HG02870 (cell line): Measurements from ENCODE around the gene CBR1.
"Not testable (repeated sequence)": the region's sequence is repeated elsewhere in the genome, so short reads cannot be mapped to it uniquely, and the experiment has no call there.

Source experiments
- ATAC-seq: cut with Tn5 transposase; IDR thresholded peaks from one replicate; pipeline ENCODE4 v1.9.1; 2021; ENCODE audit warnings: mild to moderate bottlenecking, moderate library complexity; ENCODE audit not compliant: unreplicated experiment

Gene CBR1

GRCh38 chr21:36047139-36047538, 22.7 kb upstream of the CBR1 start:
- no peak for ATAC-seq

- no peak for ATAC-seq
Measured at GRCh38 chr21:36048357-36048756, 21.5 kb upstream of the CBR1 start.

- ATAC-seq, result no peak
Measured at GRCh38 chr21:36052860-36053714, 16.7 kb upstream of the CBR1 start.

GRCh38 chr21:36053715-36054062, 16.1 kb upstream of the CBR1 start:
- ATAC-seq, result no peak

- no peak for ATAC-seq
Measured at GRCh38 chr21:36055551-36055950, 14.3 kb upstream of the CBR1 start.

- peak; percentile 34 for ATAC-seq
Measured at GRCh38 chr21:36059823-36060158, 10.0 kb upstream of the CBR1 start.

- peak; percentile 91 for ATAC-seq
Measured at GRCh38 chr21:36060159-36060921, 9.5 kb upstream of the CBR1 start, which contains the start of gene SETD4. Gene SETD4 (minus strand): TSS chr21:36060526. CDS start chr21:36058888, 1,638 bp downstream.

GRCh38 chr21:36061445-36061844, 8.4 kb upstream of the CBR1 start:
- ATAC-seq, result no peak

GRCh38 chr21:36063375-36064084, 6.3 kb upstream of the CBR1 start:
- ATAC-seq, result no peak

GRCh38 chr21:36064085-36064460, 5.8 kb upstream of the CBR1 start:
- no peak for ATAC-seq

GRCh38 chr21:36065497-36066036, 4.3 kb upstream of the CBR1 start:
- ATAC-seq, result no peak

- no peak for ATAC-seq
Measured at GRCh38 chr21:36068748-36069398, 951 bp upstream of the CBR1 start.

GRCh38 chr21:36070999-36071398, 1.2 kb downstream of the CBR1 start:
- ATAC-seq, result no peak

GRCh38 chr21:36072453-36073162, 2.8 kb downstream of the CBR1 start:
- no peak for ATAC-seq

- no peak for ATAC-seq
Measured at GRCh38 chr21:36073181-36073580, 3.4 kb downstream of the CBR1 start.

- not testable (repeated sequence) for ATAC-seq
Measured at GRCh38 chr21:36073911-36074310, 4.1 kb downstream of the CBR1 start.

GRCh38 chr21:36075171-36075570, 5.3 kb downstream of the CBR1 start:
- ATAC-seq, result no peak

- ATAC-seq, result no peak
Measured at GRCh38 chr21:36075953-36076352, 6.1 kb downstream of the CBR1 start.

- no peak for ATAC-seq
Measured at GRCh38 chr21:36076878-36077655, 7.2 kb downstream of the CBR1 start.
